ENCODE results near the gene CP. TPM values are rescaled to one million over a fixed set of nuclear protein-coding genes. Genes with fewer than 3 reads are reported as not detected.

Gene CP
- total and polyA plus RNA-seq, 2 of the 13 experiments (the other 11 are each of a cell fraction or from before 2014, with no cell fraction given): 42.6 to 789 TPM

GRCh38 chr3:149198611-149199010 lies 23.0 kb downstream of the CP start (continued):
- TF ChIP-seq HNF1A (IDR thresholded peaks at IDR 0.05; ENCODE audit: low read depth): no peak
- no peak for TF ChIP-seq HNF1A (CRISPR knock-in tag; IDR thresholded peaks at IDR 0.05; ENCODE audit: borderline replicate concordance)
- TF ChIP-seq STAT5B (CRISPR knock-in tag; IDR thresholded peaks at IDR 0.05): no peak
- no peak for TF ChIP-seq ZNF598 (CRISPR knock-in tag; IDR thresholded peaks at IDR 0.05; ENCODE audit: borderline replicate concordance)
- no peak for TF ChIP-seq ZNF264 (CRISPR knock-in tag; IDR thresholded peaks at IDR 0.05)
- TF ChIP-seq TRAFD1 (CRISPR knock-in tag; IDR thresholded peaks at IDR 0.05; ENCODE audit: borderline replicate concordance): no peak

GRCh38 chr3:149197669-149198068 lies 24.0 kb downstream of the CP start:
- Histone ChIP-seq H3K27me3 (ENCODE audit: control insufficient read depth in 1 of 2, insufficient read depth in 2 of 2, low read length in 2 of 2) (no peaks in the 10 kb centered on the region), H3K4me3 (replicated peaks in 1 of 3; ENCODE audit: insufficient read depth in 1 of 3, low read depth in 2 of 3, low read length in 3 of 3) (no peak overlapping the region), H4K20me1 (ENCODE audit: insufficient read depth, low read length) (no peaks in the 10 kb centered on the region), H2AFZ (ENCODE audit: low read length) (no peak overlapping the region), H3K4me1 (ENCODE audit: insufficient read depth, low read length) (no peaks in the 10 kb centered on the region), H3K27ac (ENCODE audit: extremely low read length, insufficient read depth, low read length) (no peak overlapping the region), H3K36me3 (replicated peaks in 1 of 2; ENCODE audit: control insufficient read depth in 1 of 2, insufficient read depth in 2 of 2, low read length in 2 of 2) (peaks cover 12 to 78% of the 10 kb centered on the region in 2 experiments), H3K4me2 (ENCODE audit: low read depth, low read length) (no peak overlapping the region), H3K9me3 (ENCODE audit: low read length) (no peaks in the 10 kb centered on the region), H3K79me2 (ENCODE audit: insufficient read depth, low read length) (no peaks in the 10 kb centered on the region), H3K9ac (ENCODE audit: insufficient read depth, low read depth, low read length) (no peak overlapping the region)
- BruUV-seq (replicated peaks): no TSS peak
- ATAC-seq (no peak), DNase-seq (ENCODE audit: low spot score) (no peak), FAIRE-seq (no peak)
- WGBS (ENCODE audit: low lambda C conversion rate): over 99% methylated on average over 5 of the region's 5 CpGs
- in situ Hi-C loops (cut with HindIII; ENCODE audit: extremely low pct_ligation_motif_present, low pct_unique_long_range_greater_than_20kb): no loop called here
- intact Hi-C loops (cut with micrococcal nuclease; ENCODE audit: unreplicated experiment): no loop called here
- POLR2A ChIA-PET: no interaction called here
- CTCF ChIA-PET (ENCODE audit: low intra/inter-chr PET ratio, low total read pairs): no interaction called here
- TF ChIP-seq ZNF563 (CRISPR knock-in tag; IDR thresholded peaks at IDR 0.05) (no peak), TFDP1 (CRISPR knock-in tag; IDR thresholded peaks at IDR 0.05; ENCODE audit: borderline replicate concordance) (no peak), MEF2D (CRISPR knock-in tag; IDR thresholded peaks at IDR 0.05) (no peak), BCL3 (CRISPR knock-in tag; IDR thresholded peaks at IDR 0.05) (no peak), ZNF772 (CRISPR knock-in tag; IDR thresholded peaks at IDR 0.05) (no peak), MIER3 (CRISPR knock-in tag; IDR thresholded peaks at IDR 0.05; ENCODE audit: borderline replicate concordance) (no peak), ZKSCAN5 (CRISPR knock-in tag; IDR thresholded peaks at IDR 0.05) (no peak), ZNF770 (CRISPR knock-in tag; IDR thresholded peaks at IDR 0.05) (no peak)

Measured in HepG2 (cell line).